Cardiac septum (tissue), 1 donor: Measurements from ENCODE around the gene AOPEP. TPM values are rescaled to one million over a fixed set of nuclear protein-coding genes. Genes with fewer than 3 reads are reported as not detected.
A peak's percentile ranks its signal among the peaks of the same experiment; 100 is the strongest.

Source experiments
- DNase-seq: peaks from one replicate; pipeline ENCODE4 v3.0.0-alpha.2; 2020; ENCODE audit warnings: low spot score
- intact Hi-C: fragments of 100-400 bp; cut with DNase I; formaldehyde crosslinking; loops from one replicate; pipeline ENCODE4 v1.14.0; 2022
- total RNA-seq: library from RNA; stranded (reverse); fragmentation: NEBNext Ultra II Directional; extraction: Animal tissue kit (Norgen Biotek cat#: 25700); gene quantifications from one replicate; pipeline ENCODE4 v1.2.1, GENCODE V29; 2021
- donor health status: DM: no; HTN: no; CAD: no.

Gene AOPEP
- total RNA-seq, 1 donor from 2014 or later = 260 TPM

GRCh38 chr9:95082401-95083084, 356.0 kb downstream of the AOPEP start:
- intact Hi-C loops = no loop called here
- no peak for DNase-seq

DNA sequence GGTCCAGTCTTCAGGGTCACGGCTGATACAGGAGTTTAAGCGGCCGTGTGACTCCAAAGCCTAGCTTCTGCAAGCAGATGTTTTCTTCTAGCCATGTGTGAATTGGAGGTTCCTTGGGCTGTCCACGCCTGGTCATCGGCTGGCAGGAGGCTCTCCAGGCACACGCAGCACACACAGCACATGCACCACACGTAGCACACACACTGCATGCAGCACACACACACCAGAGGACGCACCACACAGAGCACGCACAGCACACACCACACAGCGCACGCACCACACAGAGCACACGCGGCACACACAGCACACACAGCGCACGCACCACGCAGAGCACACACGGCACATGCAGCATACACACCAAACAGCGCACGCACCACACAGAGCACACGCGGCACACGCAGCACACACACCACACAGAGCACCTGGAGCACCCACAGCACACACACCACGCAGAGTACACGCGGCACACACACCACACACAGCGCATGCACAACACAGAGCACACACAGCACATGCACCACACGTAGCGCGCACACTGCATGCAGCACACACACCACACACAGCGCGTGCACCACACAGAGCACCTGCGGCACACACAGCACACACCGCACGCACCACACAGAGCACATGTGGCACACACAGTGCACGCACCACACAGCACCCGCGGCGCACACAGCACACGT, 356.7 kb downstream of the AOPEP start:
- intact Hi-C loops = no loop called here
- no peak for DNase-seq

GRCh38 chr9:95084254-95084934, 357.9 kb downstream of the AOPEP start:
- DNase-seq = peak; percentile 75
- intact Hi-C loops = no loop called here

DNA sequence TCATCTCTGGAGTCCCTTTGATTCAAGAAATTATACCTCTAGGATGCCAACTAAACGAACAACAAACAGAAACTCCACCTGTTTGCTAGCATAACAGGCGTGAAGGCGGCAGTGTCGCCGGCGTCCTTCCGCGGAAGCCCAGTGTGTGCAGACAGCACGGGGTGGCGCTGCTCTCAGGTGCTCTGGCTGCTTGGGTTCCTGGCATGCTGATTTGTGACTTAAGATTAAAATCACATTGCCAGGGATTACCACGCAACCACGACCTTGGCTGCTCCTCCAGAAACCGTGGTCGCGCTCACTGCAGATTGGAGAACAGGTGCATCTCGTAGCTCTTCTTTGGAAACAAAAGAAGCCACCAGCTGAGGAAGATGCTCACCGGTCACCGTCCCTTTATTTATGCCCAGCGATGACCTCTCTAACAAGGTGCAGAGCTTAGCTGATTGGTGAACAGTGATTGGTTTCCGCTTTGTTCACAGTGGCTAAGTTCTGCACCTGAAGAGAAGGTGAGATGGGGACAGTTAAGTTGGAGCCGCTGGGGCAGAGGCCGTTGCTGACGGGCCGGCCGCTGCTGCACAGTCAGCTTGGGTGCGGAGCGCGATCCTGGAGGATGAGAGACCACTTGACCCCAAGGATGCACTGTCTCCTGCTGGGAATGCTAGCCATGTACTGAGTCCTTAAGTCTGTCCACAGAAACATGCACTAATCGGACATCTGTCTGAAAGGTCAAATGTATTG, 358.7 kb downstream of the AOPEP start:
- no peak for DNase-seq
- intact Hi-C loops = no loop called here

GRCh38 chr9:95085861-95086563, 359.5 kb downstream of the AOPEP start:
- DNase-seq = peak; percentile 78
- intact Hi-C loops = no loop called here

DNA sequence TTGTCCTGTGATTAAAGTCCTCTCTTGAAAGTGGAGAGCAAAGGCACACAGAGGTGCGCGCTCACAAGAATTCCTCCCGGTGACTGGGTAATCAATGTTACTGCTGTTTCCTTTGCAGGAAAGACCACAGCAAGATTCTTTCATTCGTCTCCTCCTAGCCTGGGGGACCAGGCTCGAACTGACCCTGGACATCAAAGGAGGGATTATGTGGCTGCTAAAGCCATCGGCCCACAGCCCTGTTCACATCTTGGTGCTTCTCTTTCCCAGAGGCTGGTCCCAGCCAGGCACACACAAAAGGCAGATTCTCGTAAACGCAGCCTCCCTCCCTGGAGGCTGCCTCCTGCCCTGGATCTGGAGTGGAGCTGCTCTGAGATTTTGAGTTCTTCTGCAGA, 360.1 kb downstream of the AOPEP start:
- no peak for DNase-seq
- intact Hi-C loops = no loop called here

DNA sequence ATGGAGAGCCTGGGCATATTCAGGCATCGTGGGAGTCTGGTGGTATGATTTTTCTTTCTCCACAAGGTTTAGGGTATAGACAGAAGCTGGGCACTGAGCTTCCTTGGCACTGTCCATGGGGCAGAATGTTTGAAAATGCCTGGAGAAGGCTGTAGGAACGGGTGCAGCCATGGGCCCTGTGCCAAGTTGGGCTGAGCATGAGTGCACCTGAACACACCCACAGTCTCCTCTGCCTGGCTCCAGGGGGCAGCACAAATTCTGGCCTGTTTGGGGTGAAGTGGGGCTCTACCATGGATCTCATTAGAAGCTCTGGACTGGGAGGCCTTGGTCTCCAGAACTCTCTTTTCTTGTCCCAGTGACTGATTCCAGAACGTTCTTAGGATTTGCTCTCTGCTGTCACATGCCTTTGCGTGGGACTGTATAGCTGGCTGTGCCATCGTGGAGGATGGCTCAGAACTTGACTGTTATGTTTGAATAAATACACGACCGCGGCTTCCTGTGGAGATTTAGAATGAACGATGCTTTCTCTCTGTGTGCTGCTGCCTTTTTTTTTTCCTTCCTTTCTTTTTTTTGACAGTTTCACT, 361.3 kb downstream of the AOPEP start:
- intact Hi-C loops = no loop called here
- DNase-seq = no peak

GRCh38 chr9:95088421-95089161, 362.1 kb downstream of the AOPEP start:
- DNase-seq = no peak
- intact Hi-C loops = no loop called here

- intact Hi-C loops = no loop called here
These were observed 362.9 kb downstream of the AOPEP start for GRCh38 chr9:95089257-95090022.

DNA sequence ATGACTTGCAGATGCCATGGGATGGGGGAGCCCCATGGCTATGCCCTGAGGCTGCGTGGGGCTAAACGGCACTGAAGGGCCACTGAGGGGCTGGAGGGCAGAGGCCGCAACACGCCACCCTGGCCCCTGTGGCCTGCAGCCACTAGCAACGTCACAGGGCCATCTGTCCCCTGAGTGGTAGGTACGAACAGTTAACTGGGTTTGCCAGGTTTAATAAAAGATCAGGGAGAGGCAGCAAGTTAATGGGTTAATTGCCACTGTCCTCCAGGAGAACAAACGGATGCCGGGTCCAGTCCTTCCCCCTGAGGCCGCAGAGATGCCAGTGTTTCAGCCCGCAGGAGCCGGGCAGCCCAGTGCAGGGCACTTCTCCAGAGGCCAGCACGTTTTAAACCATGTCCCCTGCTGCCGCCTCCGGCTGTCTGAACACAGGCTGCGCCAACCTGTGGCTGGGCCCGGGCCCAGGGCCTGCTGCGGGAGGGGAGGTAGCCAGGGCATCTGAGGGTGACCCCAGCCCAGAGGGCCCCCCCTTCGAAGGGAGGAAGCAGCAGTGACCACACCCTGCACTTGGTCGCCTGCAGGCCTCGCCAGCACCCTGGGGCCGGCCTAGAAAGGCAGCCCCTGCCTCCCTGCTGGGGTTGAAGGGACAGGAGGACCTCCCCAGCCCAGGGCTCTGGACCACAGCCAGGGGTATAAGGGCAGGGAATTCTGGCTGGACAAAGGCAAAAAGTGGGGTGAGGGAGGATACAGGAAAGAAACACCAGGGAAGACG, 363.7 kb downstream of the AOPEP start:
- intact Hi-C loops = no loop called here
- DNase-seq = peak; percentile 86

More at GRCh38 chr9:95089257-95090022, 362.9 kb downstream of the AOPEP start:
- DNase-seq = no peak

GRCh38 chr9:95090871-95091577, 364.5 kb downstream of the AOPEP start:
- intact Hi-C loops = no loop called here
- DNase-seq = no peak

DNA sequence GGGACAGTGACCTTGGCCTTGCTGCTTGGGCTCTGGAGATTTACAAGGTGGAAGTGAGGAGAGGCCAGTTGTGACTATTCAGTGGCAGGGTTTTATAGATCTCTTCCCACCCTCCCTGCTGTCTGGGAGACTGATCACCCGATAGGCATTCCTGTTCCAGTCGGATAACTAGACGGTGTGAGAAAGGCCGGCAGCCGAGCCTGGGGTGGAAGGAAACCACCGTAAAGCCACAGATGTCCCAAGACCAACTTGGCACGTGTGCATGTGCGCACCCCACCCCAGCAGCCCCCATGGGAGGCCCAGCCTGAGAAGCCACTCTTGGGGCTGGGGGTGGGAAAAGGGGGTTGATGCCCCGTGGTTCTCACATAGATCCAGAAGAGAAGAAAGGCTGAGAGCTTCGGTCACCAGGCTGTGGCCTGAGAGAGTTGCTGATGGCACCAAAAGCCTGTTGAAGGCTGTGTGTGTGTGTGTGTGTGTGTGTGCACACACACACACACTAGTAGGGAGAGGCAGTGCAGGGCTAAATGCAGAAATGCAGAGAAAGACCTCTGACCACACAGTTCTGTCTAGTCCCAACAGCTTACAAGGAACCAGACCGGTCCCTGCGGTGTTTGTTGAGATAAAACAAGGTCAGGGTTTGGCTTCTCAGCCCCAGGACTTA, 365.2 kb downstream of the AOPEP start:
- no peak for DNase-seq
- intact Hi-C loops = no loop called here

- no peak for DNase-seq
- intact Hi-C loops = no loop called here
These were observed 366.0 kb downstream of the AOPEP start for GRCh38 chr9:95092262-95093072.

DNA sequence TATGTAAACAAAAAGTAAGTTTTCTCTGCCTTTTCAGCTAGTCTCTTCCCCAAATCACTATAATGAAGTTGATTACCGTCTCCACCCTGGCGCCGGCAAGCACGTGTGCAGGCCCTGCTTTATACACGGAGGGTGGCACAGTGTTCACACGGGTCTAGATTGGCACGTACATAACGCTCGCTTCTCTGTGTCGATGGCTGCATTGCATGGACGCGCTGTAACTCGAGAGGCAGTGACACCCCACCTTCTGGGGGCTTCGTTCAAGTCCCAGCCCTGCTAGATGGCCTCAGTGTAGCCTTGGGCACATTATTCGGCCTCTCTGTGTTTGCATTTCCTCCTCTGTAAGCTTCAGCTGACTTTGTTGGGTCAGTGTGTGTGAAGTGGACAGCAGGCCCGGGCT, 367.1 kb downstream of the AOPEP start:
- intact Hi-C loops = no loop called here
- no peak for DNase-seq

DNA sequence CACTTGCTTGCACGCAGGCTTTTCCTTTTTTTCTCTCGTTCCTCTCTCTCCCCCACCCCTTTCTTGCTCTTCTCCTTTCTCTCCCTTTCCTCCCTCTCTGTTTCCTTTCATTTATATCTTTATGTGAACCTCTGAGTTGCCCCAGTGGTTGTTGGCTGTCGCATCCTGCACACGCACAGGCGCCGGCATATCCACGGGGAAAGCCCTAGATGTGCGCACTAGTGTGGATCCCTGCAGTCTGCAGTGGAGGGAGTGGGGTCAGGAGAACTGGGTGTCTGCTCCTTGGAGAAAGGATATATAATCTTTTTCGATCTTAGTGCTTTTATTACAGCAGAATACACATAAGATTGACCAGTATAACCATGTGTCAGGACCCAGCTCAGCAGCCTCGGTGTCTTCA, 367.5 kb downstream of the AOPEP start:
- intact Hi-C loops = no loop called here
- DNase-seq = no peak
